K562 (cell line): ENCODE results near the gene SAE1. TPM values are rescaled to one million over a fixed set of nuclear protein-coding genes. Genes with fewer than 3 reads are reported as not detected.

ENCODE experiments used
- ATAC-seq: fragments of 200-7000 bp; cut with Tn5 transposase; 3 replicates; pipeline ENCODE4 v1.9.1; 2020; ENCODE audit warnings: moderate library complexity
- BruUV-seq: library from RNA; stranded (reverse); fragments of 400-500 nt; replicated peaks from 2 replicates; lab custom pipeline; 2021; lab: Mats Ljungman, UMichigan
- CTCF ChIA-PET: fragments of 300-600 bp; formaldehyde crosslinking; extraction: SDS; loops from one replicate; lab custom pipeline; 2021; ENCODE audit warnings: low intra/inter-chr PET ratio; lab: Yijun Ruan, JAX
- POLR2A ChIA-PET: fragments of 300-600, 350-650 bp; sonication (Branson Sonifier 250); formaldehyde crosslinking; extraction: SDS; loops from one replicate; lab custom pipeline; 2021; ENCODE audit warnings: antibody characterized with exemption, inconsistent platforms; lab: Yijun Ruan, JAX
- DNase-seq, 4 experiments: peaks; one replicate each; pipeline versions ENCODE4 v3.0.0 to v3.0.0-alpha.2; 2011 to 2018; ENCODE audit warnings: low spot score in 3 of 4, mixed read lengths in 3 of 4; ENCODE audit errors: extremely low read depth in 1 of 4
- FAIRE-seq: peaks from 2 replicates; lab custom pipeline; 2011; peaks lifted over from hg19 to GRCh38; lab: Jason Lieb, UNC
- H2AFZ ChIP-seq: 2 replicates; pipeline ENCODE4 v1.6.0; 2011; ENCODE audit warnings: low read depth, low read length, control low read depth, inconsistent platforms
- H3K27ac ChIP-seq: fragments of 200-600 bp; 3 replicates; pipeline ENCODE4 v1.8.0; 2011; ENCODE audit warnings: low read depth, mild to moderate bottlenecking, control low read depth, inconsistent platforms, low read length, moderate library complexity, mixed read lengths; ENCODE audit errors: extremely low read depth
- H3K27me3 ChIP-seq, 2 experiments: fragments of 300-600 bp in 1 of 2; 2 replicates in 1 of 2; 3 replicates in 1 of 2; pipeline versions ENCODE4 v1.6.0 to v1.8.0; 2011; ENCODE audit warnings: inconsistent platforms in 2 of 2, low read length in 2 of 2, mild to moderate bottlenecking in 1 of 2, mixed read lengths in 1 of 2, moderate library complexity in 1 of 2; ENCODE audit not compliant: control insufficient read depth in 2 of 2, insufficient read depth in 2 of 2
- H3K36me3 ChIP-seq: fragments of 300-600 bp; 3 replicates; pipeline ENCODE4 v1.8.0; 2011; ENCODE audit warnings: mild to moderate bottlenecking, low read length, inconsistent platforms; ENCODE audit not compliant: control insufficient read depth, insufficient read depth
- H3K4me1 ChIP-seq, 2 experiments: fragments of 200-600 bp in 1 of 2; replicated peaks in 1 of 2; 2 replicates in 1 of 2; 3 replicates in 1 of 2; pipeline versions ENCODE4 v1.5.1 to v1.8.0; 2011; ENCODE audit warnings: inconsistent platforms in 2 of 2, low read length in 2 of 2, mild to moderate bottlenecking in 1 of 2, mixed read lengths in 1 of 2, moderate library complexity in 1 of 2; ENCODE audit not compliant: control insufficient read depth in 2 of 2, insufficient read depth in 2 of 2
- H3K4me2 ChIP-seq: 2 replicates; pipeline ENCODE4 v1.6.1; 2011; ENCODE audit warnings: low read length, control low read depth, inconsistent platforms, mixed read lengths; ENCODE audit not compliant: insufficient read depth
- H3K4me3 ChIP-seq: fragments of 200-600 bp; sonication (generic), shearing (Covaris generic); 2 replicates; pipeline ENCODE4 v1.5.1; 2016; ENCODE audit warnings: control low read depth, inconsistent platforms
- H3K79me2 ChIP-seq: fragments of 200-600 bp; 3 replicates; pipeline ENCODE4 v1.8.0; 2011; ENCODE audit warnings: low read length, inconsistent platforms; ENCODE audit not compliant: control insufficient read depth, insufficient read depth
- H3K9ac ChIP-seq, 2 experiments: 2 replicates each; pipeline versions ENCODE4 v1.6.0 to v1.6.1; 2011; ENCODE audit warnings: low read depth in 2 of 2, low read length in 2 of 2, control low read depth in 1 of 2, inconsistent platforms in 1 of 2, mild to moderate bottlenecking in 1 of 2, mixed read lengths in 1 of 2; ENCODE audit not compliant: insufficient read depth in 1 of 2
- H3K9me1 ChIP-seq: one replicate; pipeline ENCODE4 v1.6.0; 2011; ENCODE audit warnings: inconsistent platforms, mild to moderate bottlenecking, low read length, moderate library complexity; ENCODE audit not compliant: control insufficient read depth, insufficient read depth
- H3K9me3 ChIP-seq: replicated peaks from 2 replicates; pipeline ENCODE4 v1.5.1; 2011; ENCODE audit warnings: low read depth, low read length, inconsistent platforms; ENCODE audit not compliant: control insufficient read depth, insufficient read depth
- H4K20me1 ChIP-seq: replicated peaks from 2 replicates; pipeline ENCODE4 v1.6.1; 2011; ENCODE audit warnings: low read length, inconsistent platforms, mixed read lengths; ENCODE audit not compliant: control insufficient read depth, insufficient read depth
- HNRNPLL ChIP-seq: fragments of 200-400 bp; formaldehyde crosslinking; IDR thresholded peaks from 2 replicates; pipeline ENCODE4 v1.6.1; 2017; ENCODE audit warnings: low read length, low read depth, mild to moderate bottlenecking; ENCODE audit not compliant: poor library complexity, severe bottlenecking
- TSC22D4 ChIP-seq: fragments of 450-650 bp; IDR thresholded peaks from 2 replicates; pipeline ENCODE4 v1.6.1; 2016; ENCODE audit warnings: missing genetic modification characterization, missing biosample characterization, control low read depth
- ZKSCAN1 ChIP-seq: fragments of 150-350 bp; IDR thresholded peaks from 2 replicates; pipeline ENCODE4 v1.6.1; 2016; ENCODE audit warnings: low read depth, low read length
- WGBS: fragments of 100-300 bp; shearing (Covaris generic); methylation state at CpG from one replicate; pipeline ENCODE4 v1.1.6; 2016; ENCODE audit warnings: low coverage, mixed read lengths; ENCODE audit not compliant: insufficient coverage; ENCODE audit errors: missing lambda C conversion rate; 5-methylcytosine and 5-hydroxymethylcytosine counted together
- in situ Hi-C: fragments of 300-500 bp; cut with MboI; formaldehyde crosslinking; loops from 4 replicates; pipeline ENCODE4 v1.15.0; 2018; ENCODE audit warnings: inconsistent platforms, mixed read lengths
- intact Hi-C: fragments of 100-400 bp; cut with micrococcal nuclease; formaldehyde crosslinking; loops from 2 replicates; pipeline ENCODE4 v1.14.2; 2022
- polyA plus RNA-seq, 8 experiments: library from polyadenylated mRNA; depleted of rRNA in 4 of 8; stranded (reverse) in 5 of 8; unstranded in 3 of 8; fragments of >200 nt; fragmentation: Nextera tagmentation in 2 of 8; fragmentation: Illumina TruSeq in 1 of 8; extraction: Ambion mirVana in 2 of 8; extraction: Trizol in 1 of 8; gene quantifications; 2 replicates each; pipeline versions ENCODE4 v1.2.1 to v1.2.3, GENCODE V29; 2011 to 2014; ENCODE audit warnings: inconsistent platforms in 1 of 8, missing spikeins in 1 of 8
- total RNA-seq, 7 experiments: library from RNA; depleted of rRNA in 6 of 7; stranded (reverse); fragments of >200 nt in 6 of 7; fragmentation: Illumina TruSeq in 2 of 7; extraction: Trizol in 2 of 7; gene quantifications; 2 replicates each; pipeline versions ENCODE4 v1.2.1 to v1.2.3, GENCODE V29; 2011 to 2021; ENCODE audit warnings: low replicate concordance in 1 of 7
- TF ChIP-seq, protein P1 (sequence below): conservative IDR thresholded peaks from 2 replicates; pipeline ENCODE4 v1.6.1; 2011; ENCODE audit warnings: low read depth, mild to moderate bottlenecking, low read length; ENCODE audit not compliant: control insufficient read depth

Gene SAE1
- total and polyA plus RNA-seq, 9 of the 15 experiments (the other 6 are each of a cell fraction or from before 2014, with no cell fraction given), result 82.8 to 299 (median 217) TPM

DNA sequence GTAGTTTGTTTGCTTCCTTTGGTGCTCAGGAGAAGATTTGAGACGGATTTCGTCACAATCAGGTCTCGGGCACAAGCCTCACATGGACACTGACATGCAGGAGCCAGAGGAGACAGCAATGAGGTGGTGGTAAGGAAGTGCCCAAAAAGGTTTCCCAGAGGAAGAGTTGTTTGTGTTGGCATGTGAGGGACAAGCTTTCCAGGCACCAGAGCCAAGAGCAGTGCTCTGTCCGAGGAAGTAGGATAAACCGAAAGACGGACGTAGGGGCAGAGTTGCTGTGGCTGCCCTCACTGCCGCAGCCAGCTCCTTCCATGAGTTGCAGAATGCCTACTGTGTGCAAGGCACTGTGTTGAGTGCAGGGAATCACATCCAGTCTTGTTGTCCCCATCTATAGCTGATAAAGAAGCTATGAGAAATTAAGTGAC lies 27.7 kb downstream of the SAE1 start:
- no peak overlapping the region for H2AFZ ChIP-seq
- H3K9me3 ChIP-seq, result no peaks in the 10 kb centered on the region
- no peak overlapping the region for H3K4me3 ChIP-seq
- no peaks in the 10 kb centered on the region for H3K9me1 ChIP-seq
- H3K4me2 ChIP-seq, result no peak overlapping the region
- H4K20me1 ChIP-seq, result no peaks in the 10 kb centered on the region
- CTCF ChIA-PET, result no interaction called here
- no peak overlapping the region for H3K9ac ChIP-seq
- ATAC-seq, result no peak
- FAIRE-seq, result no peak
- no peak for TF ChIP-seq HNRNPLL
- TF ChIP-seq TSC22D4 (tag), result no peak
- TF ChIP-seq, protein P1, sequence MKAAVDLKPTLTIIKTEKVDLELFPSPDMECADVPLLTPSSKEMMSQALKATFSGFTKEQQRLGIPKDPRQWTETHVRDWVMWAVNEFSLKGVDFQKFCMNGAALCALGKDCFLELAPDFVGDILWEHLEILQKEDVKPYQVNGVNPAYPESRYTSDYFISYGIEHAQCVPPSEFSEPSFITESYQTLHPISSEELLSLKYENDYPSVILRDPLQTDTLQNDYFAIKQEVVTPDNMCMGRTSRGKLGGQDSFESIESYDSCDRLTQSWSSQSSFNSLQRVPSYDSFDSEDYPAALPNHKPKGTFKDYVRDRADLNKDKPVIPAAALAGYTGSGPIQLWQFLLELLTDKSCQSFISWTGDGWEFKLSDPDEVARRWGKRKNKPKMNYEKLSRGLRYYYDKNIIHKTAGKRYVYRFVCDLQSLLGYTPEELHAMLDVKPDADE, result no peak
- peak; percentile 65 for TF ChIP-seq ZKSCAN1
- H3K36me3 ChIP-seq, result peaks cover 88% of the 10 kb centered on the region
- peak overlapping the region; percentile 67; the same call in 2 of the 3 replicates for H3K27ac ChIP-seq
- H3K4me1 ChIP-seq, result peaks cover 0 to 10% of the 10 kb centered on the region in 2 experiments; a peak in 3 of 5 replicates
- in situ Hi-C loops (loop anchor here (10.0 kb wide), 1 partner anchor 256 kb away; the partner anchor contains the start of gene MEIS3), intact Hi-C loops (no loop called here)
- H3K79me2 ChIP-seq, result peaks cover 32% of the 10 kb centered on the region
- POLR2A ChIA-PET, result interaction anchor here (0.6 to 2.0 kb wide), 8 partner anchors 10 to 81 kb away, joined by 3 to 8 read pairs (median 4); partner anchors contain the start of gene ZC3H4
- WGBS, result 94% methylated on average over 7 of the region's 8 CpGs
- H3K27me3 ChIP-seq, result no peaks in the 10 kb centered on the region
- DNase-seq, result no peak
- BruUV-seq, result TSS peak; percentile 21
